ENCODE data around the gene AGK.

- TF ChIP-seq, protein P1, sequence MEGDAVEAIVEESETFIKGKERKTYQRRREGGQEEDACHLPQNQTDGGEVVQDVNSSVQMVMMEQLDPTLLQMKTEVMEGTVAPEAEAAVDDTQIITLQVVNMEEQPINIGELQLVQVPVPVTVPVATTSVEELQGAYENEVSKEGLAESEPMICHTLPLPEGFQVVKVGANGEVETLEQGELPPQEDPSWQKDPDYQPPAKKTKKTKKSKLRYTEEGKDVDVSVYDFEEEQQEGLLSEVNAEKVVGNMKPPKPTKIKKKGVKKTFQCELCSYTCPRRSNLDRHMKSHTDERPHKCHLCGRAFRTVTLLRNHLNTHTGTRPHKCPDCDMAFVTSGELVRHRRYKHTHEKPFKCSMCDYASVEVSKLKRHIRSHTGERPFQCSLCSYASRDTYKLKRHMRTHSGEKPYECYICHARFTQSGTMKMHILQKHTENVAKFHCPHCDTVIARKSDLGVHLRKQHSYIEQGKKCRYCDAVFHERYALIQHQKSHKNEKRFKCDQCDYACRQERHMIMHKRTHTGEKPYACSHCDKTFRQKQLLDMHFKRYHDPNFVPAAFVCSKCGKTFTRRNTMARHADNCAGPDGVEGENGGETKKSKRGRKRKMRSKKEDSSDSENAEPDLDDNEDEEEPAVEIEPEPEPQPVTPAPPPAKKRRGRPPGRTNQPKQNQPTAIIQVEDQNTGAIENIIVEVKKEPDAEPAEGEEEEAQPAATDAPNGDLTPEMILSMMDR (IDR thresholded peaks at IDR 0.05) = no peak
- TF ChIP-seq POLR2A (IDR thresholded peaks at IDR 0.05) = no peak
Measured at GRCh38 chr7:141702892-141703291, 151.7 kb downstream of the AGK start.

Measured in lower leg skin (tissue), 3 donors.